Activated CD8-positive, alpha-beta T cell treated with anti-CD3 and anti-CD28 coated beads, Interleukin-2, amount 10 ng/mL, durations not matched to agents 7 days and 5 days (primary cell): ENCODE data around the gene IQSEC1. TPM values are rescaled to one million over a fixed set of nuclear protein-coding genes. Genes with fewer than 3 reads are reported as not detected.

Source experiments
- ATAC-seq: fragments of 150-1000 bp; cut with Tn5 transposase; one replicate; pipeline ENCODE4 v1.10.0; 2021; ENCODE audit warnings: moderate library complexity
- CTCF ChIA-PET: fragments of 350-600 bp; sonication (Branson Sonifier 250); formaldehyde crosslinking; loops from one replicate; lab custom pipeline; 2021; ENCODE audit warnings: antibody characterized with exemption; lab: Charles Lee
- POLR2A ChIA-PET: fragments of 350-600 bp; sonication (Branson Sonifier 250); formaldehyde crosslinking; loops from one replicate; lab custom pipeline; 2021; ENCODE audit warnings: antibody characterized with exemption; lab: Charles Lee
- DNase-seq: peaks from one replicate; pipeline ENCODE4 v3.0.0-alpha.2; 2020
- H3K27ac Mint-ChIP-seq: one replicate; pipeline ENCODE4 v1.8.0; 2021; ENCODE audit warnings: mild to moderate bottlenecking, mixed read lengths
- H3K27me3 Mint-ChIP-seq: one replicate; pipeline ENCODE4 v1.8.0; 2021; ENCODE audit warnings: low read depth, mixed read lengths
- H3K36me3 Mint-ChIP-seq: one replicate; pipeline ENCODE4 v1.8.0; 2021; ENCODE audit warnings: low read depth, mixed read lengths
- H3K4me1 Mint-ChIP-seq: one replicate; pipeline ENCODE4 v1.8.0; 2021; ENCODE audit warnings: low read depth, mixed read lengths
- H3K4me3 Mint-ChIP-seq: one replicate; pipeline ENCODE4 v1.8.0; 2021; ENCODE audit warnings: mild to moderate bottlenecking, mixed read lengths
- H3K9me3 Mint-ChIP-seq: one replicate; pipeline ENCODE4 v1.8.0; 2022; ENCODE audit warnings: mixed read lengths; ENCODE audit not compliant: insufficient read depth
- total RNA-seq, 2 experiments: library from RNA; stranded (reverse); gene quantifications; one replicate each; pipeline ENCODE4 v1.2.3, GENCODE V29; 2021

Gene IQSEC1
- total RNA-seq, 2 experiments from 2014 or later = 47.8 to 53.8 TPM

DNA sequence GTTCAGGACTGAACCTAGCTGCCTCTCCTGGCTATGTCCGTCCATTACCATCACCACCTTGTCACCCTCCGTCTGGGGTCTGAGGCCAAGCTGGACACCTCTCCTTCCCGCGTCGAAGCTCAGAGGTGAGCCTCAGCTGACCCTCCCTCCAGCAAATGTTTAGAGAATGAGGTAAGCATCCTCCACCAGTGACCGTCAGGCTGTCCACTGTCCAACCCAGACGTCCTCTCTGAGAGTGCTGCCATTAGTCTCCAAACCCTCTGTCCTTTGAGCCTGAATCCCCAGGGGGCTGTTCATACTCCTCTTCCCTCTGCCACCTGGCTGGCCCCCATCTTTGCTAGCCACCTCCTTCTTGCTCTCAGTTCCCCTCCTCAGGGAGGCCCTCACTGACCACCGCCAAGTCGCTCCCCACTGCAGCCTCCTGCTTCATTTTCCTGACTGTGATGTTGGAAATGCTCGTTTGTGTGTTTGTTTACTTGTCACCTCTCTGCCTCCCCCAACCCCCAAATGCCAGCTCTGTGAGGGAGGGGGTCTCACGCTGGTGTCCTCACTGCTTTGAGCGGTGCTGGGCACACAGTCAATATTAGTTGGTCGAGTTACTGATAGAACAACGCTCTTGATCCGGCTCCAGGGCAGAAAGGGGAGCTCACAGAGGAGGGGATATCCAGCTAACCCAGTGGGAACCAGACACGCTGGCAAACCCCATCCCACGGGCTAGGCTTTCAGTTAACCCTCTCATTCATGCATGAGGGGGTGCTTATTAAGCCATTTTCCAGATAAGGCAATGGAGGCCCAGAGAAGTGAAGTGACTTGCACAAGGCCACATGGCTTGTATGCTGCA, 64.9 kb downstream of the IQSEC1 start:
- H3K27ac Mint-ChIP-seq = peak overlapping the region; percentile 97
- CTCF ChIA-PET = interaction anchor here (2.4 to 5.6 kb wide), 3 partner anchors 13 to 24 kb away, joined by 13 to 46 read pairs (median 23); no protein-coding TSS in a partner anchor
- H3K4me1 Mint-ChIP-seq = peaks cover 95% of the 10 kb centered on the region
- DNase-seq (no peak), ATAC-seq (no peak)
- no peaks in the 10 kb centered on the region for H3K27me3 Mint-ChIP-seq
- H3K4me3 Mint-ChIP-seq = no peak overlapping the region
- H3K36me3 Mint-ChIP-seq = peaks cover 51% of the 10 kb centered on the region
- H3K9me3 Mint-ChIP-seq = no peaks in the 10 kb centered on the region
- POLR2A ChIA-PET = interaction anchor here (0.5 to 1.5 kb wide), 4 partner anchors 10 to 1642 kb away, joined by 3 to 5 read pairs (median 3); partner anchors contain the start of gene RPL32

DNA sequence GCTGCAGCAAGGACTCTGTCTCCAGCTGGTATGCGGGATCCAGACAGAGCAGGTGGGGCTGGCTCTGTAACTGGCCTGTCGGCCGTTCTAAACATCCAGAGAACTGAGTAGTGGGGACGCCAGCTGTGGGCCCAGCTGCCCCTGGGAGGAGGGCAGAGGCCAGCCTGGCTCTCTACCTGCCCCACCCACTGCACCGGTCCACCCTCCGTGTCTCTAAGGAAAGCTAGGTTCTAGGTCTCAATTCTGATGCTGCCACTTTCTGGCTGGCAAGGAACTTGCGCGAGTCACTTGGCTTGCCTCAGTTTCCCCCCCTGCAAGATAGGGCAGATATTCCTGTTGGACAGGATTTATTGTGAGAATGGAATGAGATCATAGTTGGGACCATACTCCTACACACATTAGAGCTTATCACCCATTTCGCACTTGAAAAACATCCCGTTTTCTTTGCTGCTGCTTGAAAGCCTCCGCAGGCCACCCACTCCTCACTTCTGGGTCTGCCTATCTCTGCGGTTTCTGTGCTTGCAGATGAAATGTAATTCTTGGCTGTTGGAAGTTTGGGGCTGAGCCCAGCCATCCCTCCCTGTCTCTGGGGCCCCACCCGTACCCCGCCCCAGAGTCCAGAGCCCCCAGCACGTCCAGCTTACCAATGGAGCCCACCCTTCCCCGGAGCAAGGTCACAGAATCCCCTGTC, 65.8 kb downstream of the IQSEC1 start:
- ChIA-PET POLR2A (interaction anchor here (0.7 kb wide), 1 partner anchor 556 kb away, joined by 3 read pairs; no protein-coding TSS in a partner anchor), CTCF (interaction anchor here (0.9 to 5.6 kb wide), 3 partner anchors 12 to 84 kb away, joined by 3 to 46 read pairs (median 13); no protein-coding TSS in a partner anchor)
- H3K9me3 Mint-ChIP-seq = no peaks in the 10 kb centered on the region
- no peak for DNase-seq
- no peak overlapping the region for H3K4me3 Mint-ChIP-seq
- peaks cover 95% of the 10 kb centered on the region for H3K4me1 Mint-ChIP-seq
- H3K36me3 Mint-ChIP-seq = peaks cover 55% of the 10 kb centered on the region
- no peaks in the 10 kb centered on the region for H3K27me3 Mint-ChIP-seq
- no peak overlapping the region for H3K27ac Mint-ChIP-seq
- no peak for ATAC-seq

DNA sequence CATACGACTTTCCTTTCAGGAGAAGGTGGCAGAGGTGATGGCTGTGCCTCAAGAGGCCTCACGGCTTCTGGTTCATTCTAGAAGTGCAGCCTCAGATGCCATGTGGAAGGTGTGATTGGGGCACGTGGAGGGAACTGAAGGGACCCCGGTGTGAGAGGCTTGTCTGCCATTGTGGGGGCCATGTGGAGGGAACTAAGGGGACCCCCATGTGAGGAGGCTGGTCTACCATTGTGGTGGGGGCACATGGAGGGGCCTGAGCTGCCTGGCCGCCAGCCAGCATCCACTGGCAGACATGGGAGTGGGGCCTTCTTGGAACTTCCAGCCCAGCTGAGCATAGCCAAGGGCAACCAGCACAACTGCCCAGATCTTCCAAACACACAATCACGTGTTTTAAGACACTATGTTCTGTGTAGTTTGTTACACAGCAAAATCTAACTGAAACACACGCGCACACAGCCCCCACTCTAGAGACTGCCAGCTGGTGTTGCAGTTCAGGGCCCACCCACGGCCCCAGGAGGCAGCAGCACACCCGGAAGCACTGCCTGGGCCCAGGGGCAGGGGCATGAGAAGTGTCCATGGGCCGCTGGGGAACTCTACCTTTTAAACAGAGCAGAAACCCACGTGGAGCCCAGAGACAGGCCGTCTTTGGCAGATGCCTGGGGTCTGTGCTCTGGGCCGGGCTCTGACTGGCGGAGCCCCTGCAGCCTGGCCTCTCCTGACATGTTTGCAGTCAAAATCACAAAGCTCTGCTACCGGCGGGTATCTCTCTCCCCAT, 66.8 kb downstream of the IQSEC1 start:
- peaks cover 93% of the 10 kb centered on the region for H3K4me1 Mint-ChIP-seq
- POLR2A ChIA-PET = interaction anchor here (0.7 to 3.0 kb wide), 3 partner anchors 8 to 557 kb away, joined by 3 to 18 read pairs (median 4); no protein-coding TSS in a partner anchor
- ATAC-seq (no peak), DNase-seq (no peak)
- H3K4me3 Mint-ChIP-seq = no peak overlapping the region
- H3K27ac Mint-ChIP-seq = no peak overlapping the region
- H3K27me3 Mint-ChIP-seq = no peaks in the 10 kb centered on the region
- H3K36me3 Mint-ChIP-seq = peaks cover 61% of the 10 kb centered on the region
- CTCF ChIA-PET = interaction anchor here (0.9 to 5.6 kb wide), 4 partner anchors 11 to 85 kb away, joined by 3 to 46 read pairs (median 8); no protein-coding TSS in a partner anchor
- no peaks in the 10 kb centered on the region for H3K9me3 Mint-ChIP-seq

DNA sequence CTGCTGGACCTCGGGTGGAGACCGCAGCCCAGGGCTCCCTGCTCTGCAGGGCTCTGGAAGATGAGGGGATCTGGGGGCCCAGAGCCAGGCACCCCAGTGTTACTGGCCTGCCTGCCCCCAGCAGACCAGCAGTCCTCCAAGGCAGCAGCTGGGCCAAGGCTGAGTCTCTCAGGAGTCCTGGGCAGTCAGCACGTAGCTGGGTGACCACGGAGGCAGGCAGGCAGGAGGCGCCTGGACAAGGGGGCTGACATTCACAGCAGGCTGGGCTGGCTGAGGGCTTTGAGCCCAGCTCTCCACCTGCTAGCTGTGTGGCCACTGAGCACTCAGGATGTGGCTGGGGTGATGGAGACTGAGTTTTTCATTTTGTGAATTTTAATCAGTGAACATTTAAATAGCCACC, 67.9 kb downstream of the IQSEC1 start:
- H3K9me3 Mint-ChIP-seq = no peaks in the 10 kb centered on the region
- ATAC-seq (no peak), DNase-seq (no peak)
- peaks cover 61% of the 10 kb centered on the region for H3K36me3 Mint-ChIP-seq
- no peak overlapping the region for H3K27ac Mint-ChIP-seq
- POLR2A ChIA-PET = interaction anchor here (1.1 to 3.0 kb wide), 2 partner anchors 9 kb away, joined by 4 to 18 read pairs; no protein-coding TSS in a partner anchor
- peaks cover 86% of the 10 kb centered on the region for H3K4me1 Mint-ChIP-seq
- H3K4me3 Mint-ChIP-seq = no peak overlapping the region
- no peaks in the 10 kb centered on the region for H3K27me3 Mint-ChIP-seq
- CTCF ChIA-PET = interaction anchor here (0.9 to 5.6 kb wide), 3 partner anchors 9 to 73 kb away, joined by 3 to 46 read pairs (median 13); no protein-coding TSS in a partner anchor

DNA sequence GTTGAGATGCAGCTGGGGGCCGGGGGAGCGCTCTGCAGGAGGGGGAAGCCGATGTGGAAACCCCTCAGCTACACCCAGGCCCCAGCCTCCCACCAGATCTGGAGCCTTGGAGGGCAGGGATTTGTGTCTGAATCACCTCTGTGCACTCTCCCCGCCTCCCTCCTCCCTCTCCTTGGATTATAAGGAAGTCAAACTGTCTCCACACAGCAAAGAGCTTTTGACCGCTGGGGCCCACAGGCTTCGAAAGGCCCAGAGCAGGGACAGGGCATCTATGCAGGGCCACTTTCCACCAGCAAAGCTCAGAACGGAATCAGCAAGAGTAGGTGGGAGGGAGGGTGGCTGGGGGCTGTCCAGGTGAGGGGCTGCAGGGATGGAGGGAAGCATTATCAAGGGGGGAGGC, 68.9 kb downstream of the IQSEC1 start:
- H3K4me3 Mint-ChIP-seq = no peak overlapping the region
- no peak overlapping the region for H3K27ac Mint-ChIP-seq
- no peaks in the 10 kb centered on the region for H3K9me3 Mint-ChIP-seq
- ATAC-seq (no peak), DNase-seq (no peak)
- no peaks in the 10 kb centered on the region for H3K27me3 Mint-ChIP-seq
- H3K36me3 Mint-ChIP-seq = peaks cover 59% of the 10 kb centered on the region
- H3K4me1 Mint-ChIP-seq = peaks cover 85% of the 10 kb centered on the region
- CTCF ChIA-PET = interaction anchor here (0.9 to 5.6 kb wide), 2 partner anchors 9 to 10 kb away, joined by 3 to 46 read pairs; no protein-coding TSS in a partner anchor
- POLR2A ChIA-PET = interaction anchor here (1.0 to 3.0 kb wide), 2 partner anchors 9 to 10 kb away, joined by 4 to 18 read pairs; no protein-coding TSS in a partner anchor

DNA sequence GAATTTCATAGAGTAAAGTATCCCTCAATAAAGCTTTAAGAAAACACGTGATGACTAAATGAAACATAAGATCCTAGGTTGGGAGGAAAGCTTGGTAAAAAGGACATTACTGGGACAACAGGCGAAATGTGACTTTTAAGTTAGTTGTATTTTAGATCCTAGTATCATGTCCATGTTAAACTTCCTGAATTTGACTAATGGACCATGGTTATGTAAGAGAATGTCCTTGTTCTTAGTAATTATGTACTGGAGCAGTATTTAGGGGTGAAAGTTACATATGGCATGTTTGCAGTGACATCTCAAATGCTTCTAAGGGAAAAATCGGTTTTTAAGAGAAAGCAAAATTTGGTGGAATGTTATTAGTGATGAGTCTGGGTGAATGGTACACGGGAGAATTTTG, 69.6 kb downstream of the IQSEC1 start:
- DNase-seq (no peak), ATAC-seq (no peak)
- Mint-ChIP-seq H3K27me3 (no peaks in the 10 kb centered on the region), H3K36me3 (peaks cover 57% of the 10 kb centered on the region), H3K4me1 (peaks cover 85% of the 10 kb centered on the region), H3K4me3 (no peak overlapping the region), H3K9me3 (no peaks in the 10 kb centered on the region), H3K27ac (no peak overlapping the region)
- ChIA-PET POLR2A (interaction anchor here (1.0 to 3.0 kb wide), 2 partner anchors 8 to 11 kb away, joined by 4 to 18 read pairs; no protein-coding TSS in a partner anchor), CTCF (interaction anchor here (5.6 kb wide), 1 partner anchor 8 kb away, joined by 46 read pairs; no protein-coding TSS in a partner anchor)

DNA sequence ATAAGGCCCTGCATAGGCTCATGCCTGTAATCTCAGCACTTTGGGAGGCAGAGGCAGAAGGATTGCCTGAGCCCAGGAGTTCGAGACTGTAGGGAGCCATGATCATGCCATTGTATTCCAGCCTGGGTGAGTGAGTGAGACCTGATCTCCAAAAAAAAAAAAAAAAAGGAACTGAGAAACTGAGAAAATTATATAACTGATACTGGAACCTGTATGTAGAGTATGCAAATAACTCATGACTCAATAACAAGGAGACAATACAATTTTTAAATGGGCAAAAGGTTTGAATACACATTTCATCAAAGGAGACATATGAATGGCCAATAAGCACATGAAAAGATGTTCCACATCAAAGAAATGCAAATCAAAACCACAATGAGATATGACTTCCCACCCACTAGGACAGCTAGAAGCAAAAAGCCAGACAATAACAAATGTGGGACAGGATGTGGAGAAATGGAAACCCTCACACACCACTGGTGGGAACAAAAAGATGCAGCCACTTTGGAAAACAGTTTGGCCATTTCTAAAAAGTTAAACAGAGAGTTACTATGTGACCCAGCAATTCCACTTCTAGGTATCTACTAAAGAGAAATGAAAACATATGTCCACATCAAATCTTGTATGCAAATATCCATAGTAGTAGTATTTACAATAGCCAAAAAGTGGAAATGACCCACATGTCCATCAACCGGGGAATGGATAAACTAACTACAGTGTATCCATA, 70.7 kb downstream of the IQSEC1 start:
- H3K27me3 Mint-ChIP-seq = no peaks in the 10 kb centered on the region
- H3K9me3 Mint-ChIP-seq = no peaks in the 10 kb centered on the region
- DNase-seq (peak; percentile 42), ATAC-seq (peak; percentile 67)
- peaks cover 76% of the 10 kb centered on the region for H3K4me1 Mint-ChIP-seq
- peak overlapping the region; percentile 26 for H3K27ac Mint-ChIP-seq
- ChIA-PET POLR2A (no interaction called here), CTCF (no interaction called here)
- peak overlapping the region; percentile 19 for H3K4me3 Mint-ChIP-seq
- H3K36me3 Mint-ChIP-seq = peaks cover 58% of the 10 kb centered on the region

DNA sequence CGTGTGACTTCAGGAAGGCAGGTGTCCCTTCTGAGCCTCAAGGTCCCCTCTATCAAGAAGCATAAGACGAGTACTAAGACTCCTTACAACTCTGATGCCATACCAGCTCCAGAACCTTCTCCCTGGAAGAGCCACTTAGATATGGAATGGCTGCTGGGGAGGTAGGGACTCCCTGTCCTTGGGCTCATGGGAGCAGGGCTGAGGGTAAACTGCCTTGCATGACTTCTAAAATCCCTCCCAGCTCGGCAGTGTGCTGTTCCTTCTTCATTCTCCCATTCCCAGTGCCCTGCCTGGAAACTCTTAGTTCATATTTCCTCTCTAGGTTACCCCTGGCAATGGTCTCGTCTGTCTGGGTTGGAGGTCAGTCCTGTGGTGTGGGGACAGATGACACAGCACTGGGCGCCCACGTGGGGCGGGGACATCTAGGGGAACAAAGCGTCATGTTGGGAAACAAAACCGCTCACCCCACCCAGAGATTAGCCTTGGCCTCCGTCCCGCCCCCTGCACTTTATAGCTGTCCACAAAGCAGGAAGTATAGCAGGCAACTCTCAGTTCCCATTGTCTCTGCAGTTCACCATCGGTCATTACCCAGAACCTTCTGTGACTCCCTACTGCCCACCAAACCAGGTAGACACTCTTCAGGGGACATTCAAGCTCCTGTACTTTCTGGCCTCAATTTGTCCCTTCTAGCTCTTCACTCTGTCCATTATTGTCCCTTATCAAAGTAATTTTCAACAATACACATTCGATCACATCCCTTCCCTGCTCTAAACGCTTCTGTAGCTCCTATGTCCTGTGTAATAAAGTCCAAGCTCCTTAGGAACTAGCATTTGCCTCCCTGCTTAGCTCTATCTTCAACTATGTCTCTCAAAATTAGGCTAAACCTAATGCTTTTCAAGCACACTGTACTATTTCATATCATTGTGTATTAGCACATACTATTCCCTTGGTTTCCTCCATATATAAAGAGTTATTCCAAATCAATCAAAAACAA, 73.8 kb downstream of the IQSEC1 start:
- Mint-ChIP-seq H3K27me3 (no peaks in the 10 kb centered on the region), H3K36me3 (peaks cover 64% of the 10 kb centered on the region), H3K4me1 (peaks cover 56% of the 10 kb centered on the region), H3K9me3 (no peaks in the 10 kb centered on the region), H3K4me3 (no peak overlapping the region), H3K27ac (no peak overlapping the region)
- no peak for ATAC-seq
- CTCF ChIA-PET = interaction anchor here (0.6 to 2.5 kb wide), 6 partner anchors 12 to 119 kb away, joined by 3 to 10 read pairs (median 4); no protein-coding TSS in a partner anchor
- DNase-seq = no peak
- POLR2A ChIA-PET = interaction anchor here (1.1 kb wide), 1 partner anchor 14 kb away, joined by 3 read pairs; no protein-coding TSS in a partner anchor

DNA sequence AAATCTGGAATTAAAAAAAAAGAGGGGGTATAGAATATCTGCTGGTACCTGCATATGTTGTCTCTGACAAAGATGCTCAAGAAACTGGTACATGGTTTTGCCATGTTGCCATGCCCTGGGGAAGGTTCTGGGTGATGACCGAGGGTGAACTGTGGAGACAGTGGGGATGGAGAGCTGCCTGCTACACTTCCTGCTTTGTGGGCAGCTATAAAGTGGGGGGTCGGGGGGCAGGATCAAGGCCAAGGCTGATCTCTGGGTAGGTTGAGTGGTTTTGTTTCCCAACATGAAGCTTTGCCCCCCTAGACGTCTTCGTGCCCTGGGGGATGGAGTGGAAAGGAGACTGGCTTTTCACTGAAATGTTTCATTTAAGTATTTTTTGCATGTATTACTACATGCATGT, 74.6 kb downstream of the IQSEC1 start:
- ATAC-seq = no peak
- POLR2A ChIA-PET = interaction anchor here (1.1 kb wide), 1 partner anchor 15 kb away, joined by 3 read pairs; no protein-coding TSS in a partner anchor
- Mint-ChIP-seq H3K27me3 (no peaks in the 10 kb centered on the region), H3K27ac (no peak overlapping the region), H3K4me1 (peaks cover 48% of the 10 kb centered on the region), H3K9me3 (no peaks in the 10 kb centered on the region), H3K4me3 (no peak overlapping the region), H3K36me3 (peaks cover 56% of the 10 kb centered on the region)
- no peak for DNase-seq
- CTCF ChIA-PET = interaction anchor here (1.7 to 2.5 kb wide), 2 partner anchors 13 to 14 kb away, joined by 5 to 10 read pairs; no protein-coding TSS in a partner anchor
